Fibroblast of lung (primary cell): ENCODE measurements around the gene ETV2. TPM values are rescaled to one million over a fixed set of nuclear protein-coding genes. Genes with fewer than 3 reads are reported as not detected.

Source experiments
- DNase-seq, 2 donors: peaks; one replicate each; pipeline versions ENCODE4 v3.0.0 to v3.0.0-alpha.2; 2010; ENCODE audit warnings: low read depth in 2 of 2
- H2AFZ ChIP-seq: 2 replicates; pipeline ENCODE4 v1.5.1; 2012; ENCODE audit warnings: low read length, control low read depth, inconsistent platforms
- H3K27ac ChIP-seq: 2 replicates; pipeline ENCODE4 v1.5.1; 2011; ENCODE audit warnings: low read length, control low read depth; ENCODE audit not compliant: insufficient read depth
- H3K27me3 ChIP-seq: 2 replicates; pipeline ENCODE4 v1.5.1; 2011; ENCODE audit warnings: mild to moderate bottlenecking, low read length; ENCODE audit not compliant: control insufficient read depth, insufficient read depth
- H3K36me3 ChIP-seq: 2 replicates; pipeline ENCODE4 v1.5.1; 2011; ENCODE audit warnings: low read length; ENCODE audit not compliant: control insufficient read depth, insufficient read depth
- H3K4me1 ChIP-seq: 2 replicates; pipeline ENCODE4 v1.5.1; 2011; ENCODE audit warnings: low read length; ENCODE audit not compliant: control insufficient read depth, insufficient read depth; ENCODE audit errors: extremely low read depth
- H3K4me2 ChIP-seq: 2 replicates; pipeline ENCODE4 v1.5.1; 2011; ENCODE audit warnings: low read length, control low read depth; ENCODE audit not compliant: insufficient read depth; ENCODE audit errors: extremely low read depth
- H3K4me3 ChIP-seq, 4 experiments: fragments of 200-600 bp in 1 of 4; sonication (generic) in 1 of 4; replicated peaks in 1 of 4; 2 replicates each; pipeline ENCODE4 v1.5.1; 2011 to 2016; ENCODE audit warnings: low read length in 4 of 4, low read depth in 3 of 4, mild to moderate bottlenecking in 3 of 4, control low read depth in 2 of 4, inconsistent platforms in 1 of 4, mixed read lengths in 1 of 4; ENCODE audit not compliant: insufficient read depth in 1 of 4; ENCODE audit errors: control extremely low read depth in 1 of 4
- H3K79me2 ChIP-seq: 2 replicates; pipeline ENCODE4 v1.5.1; 2012; ENCODE audit warnings: mild to moderate bottlenecking, low read length, inconsistent platforms; ENCODE audit not compliant: control insufficient read depth, insufficient read depth
- H3K9ac ChIP-seq: 2 replicates; pipeline ENCODE4 v1.5.1; 2011; ENCODE audit warnings: mild to moderate bottlenecking, low read length, control low read depth; ENCODE audit not compliant: insufficient read depth
- H3K9me3 ChIP-seq: 2 replicates; pipeline ENCODE4 v1.5.1; 2012; ENCODE audit warnings: low read depth, low read length; ENCODE audit not compliant: control insufficient read depth, insufficient read depth
- H4K20me1 ChIP-seq: 2 replicates; pipeline ENCODE4 v1.5.1; 2011; ENCODE audit warnings: low read length; ENCODE audit not compliant: control insufficient read depth, insufficient read depth; ENCODE audit errors: extremely low read depth
- CTCF ChIP-seq, 2 donors: IDR thresholded peaks in 1 of 2; conservative IDR thresholded peaks in 1 of 2; 1 replicate in 1 of 2; 2 replicates in 1 of 2; pipeline ENCODE4 v1.5.1; 2011 to 2012; ENCODE audit warnings: low read length in 2 of 2, control low read depth in 1 of 2, inconsistent platforms in 1 of 2, low read depth in 1 of 2, mild to moderate bottlenecking in 1 of 2
- EZH2 ChIP-seq: IDR thresholded peaks from 2 replicates; pipeline ENCODE4 v1.5.1; 2012; ENCODE audit warnings: low read length, control low read depth, mild to moderate bottlenecking; ENCODE audit errors: missing control alignments
- polyA plus RNA-seq, 2 donors: library from polyadenylated mRNA; depleted of rRNA in 1 of 2; stranded (reverse) in 1 of 2; unstranded in 1 of 2; fragments of >200 nt; gene quantifications; 2 replicates each; pipeline ENCODE4 v1.2.1, GENCODE V29; 2011 to 2012; ENCODE audit warnings: missing spikeins in 1 of 2
- total RNA-seq: library from RNA; depleted of rRNA; stranded (reverse); fragments of >200 nt; gene quantifications from 2 replicates; pipeline ENCODE4 v1.2.1, GENCODE V29; 2014

ETV2 gene
- total and polyA plus RNA-seq, 2 donors (not counting 1 experiment from before 2014, with no cell fraction given), result 0.12 to 0.50 TPM

- Histone ChIP-seq H4K20me1 (no peaks in the 10 kb centered on the region), H3K36me3 (no peaks in the 10 kb centered on the region), H3K4me3 (peak overlapping the region; percentile 57 to 65 (median 58)), H3K27me3 (no peaks in the 10 kb centered on the region), H2AFZ (peak overlapping the region; percentile 89), H3K9ac (peak overlapping the region; percentile 43), H3K4me1 (peaks cover 4% of the 10 kb centered on the region), H3K9me3 (no peaks in the 10 kb centered on the region), H3K27ac (peak overlapping the region; percentile 71), H3K4me2 (peak overlapping the region; percentile 83), H3K79me2 (peaks cover 9% of the 10 kb centered on the region)
- TF ChIP-seq CTCF (conservative IDR thresholded peaks at IDR 0.05 in 1 of 2, IDR thresholded peaks at IDR 0.05 in 1 of 2; ENCODE audit: low read depth in 1 of 2, low read length in 2 of 2) (no peak), EZH2 (no peak)
- peak; percentile 91 to 92 for DNase-seq
Measured at GRCh38 chr19:35644206-35644986, 2.9 kb downstream of the ETV2 start.

GRCh38 chr19:35644987-35645679 is 3.6 kb downstream of the ETV2 start:
- DNase-seq, result peak; percentile 31 to 42
- Histone ChIP-seq H3K27ac (peak overlapping the region; percentile 58), H3K9ac (no peak overlapping the region), H3K36me3 (no peaks in the 10 kb centered on the region), H4K20me1 (no peaks in the 10 kb centered on the region), H3K4me1 (peaks cover 4% of the 10 kb centered on the region), H3K27me3 (no peaks in the 10 kb centered on the region), H2AFZ (peak overlapping the region; percentile 76), H3K4me3 (peak overlapping the region; percentile 39 to 63 (median 48)), H3K4me2 (peak overlapping the region; percentile 83), H3K79me2 (peaks cover 12% of the 10 kb centered on the region), H3K9me3 (no peaks in the 10 kb centered on the region)
- TF ChIP-seq EZH2 (no peak), CTCF (conservative IDR thresholded peaks at IDR 0.05 in 1 of 2, IDR thresholded peaks at IDR 0.05 in 1 of 2; ENCODE audit: low read depth in 1 of 2, low read length in 2 of 2) (no peak)

DNA sequence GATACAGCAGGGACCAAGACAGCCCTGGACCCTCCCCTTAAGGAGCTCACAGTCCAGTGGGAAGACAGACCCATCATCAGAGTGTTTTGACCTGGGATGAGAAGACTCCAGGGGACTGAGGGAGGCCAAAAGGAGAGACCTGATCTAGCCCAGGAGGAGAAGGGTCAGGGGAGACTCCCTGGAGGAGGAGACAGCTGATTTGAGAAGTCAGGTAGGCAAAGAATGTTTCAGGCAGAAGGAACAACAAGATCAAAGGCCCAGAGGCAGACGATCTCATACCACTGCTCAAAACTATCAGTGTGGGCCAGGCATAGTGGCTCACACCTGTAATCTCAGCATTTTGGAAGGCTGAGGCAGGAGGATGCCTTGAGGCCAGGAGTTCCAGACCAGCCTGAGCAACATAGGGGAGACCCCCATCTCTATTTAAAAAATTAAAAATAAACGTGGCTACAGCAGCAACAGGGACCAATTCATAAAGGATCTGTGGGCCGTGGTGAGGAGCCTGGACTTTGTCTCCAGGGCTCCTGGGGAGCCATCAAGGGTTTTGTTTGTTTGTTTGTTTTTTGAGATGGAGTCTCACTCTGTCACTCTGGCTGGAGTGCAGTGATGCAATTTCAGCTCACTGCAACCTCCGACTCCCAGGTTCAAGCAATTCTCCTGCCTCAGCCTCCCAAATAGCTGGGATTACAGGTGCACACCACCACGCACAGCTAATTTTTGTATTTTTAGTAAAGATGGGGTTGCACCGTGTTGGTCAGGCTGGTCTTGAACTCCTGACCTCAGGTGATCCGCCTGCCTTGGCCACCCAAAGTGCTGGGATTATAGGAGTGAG is 4.4 kb downstream of the ETV2 start:
- Histone ChIP-seq H3K27me3 (no peaks in the 10 kb centered on the region), H3K4me1 (peaks cover 4% of the 10 kb centered on the region), H3K4me2 (no peak overlapping the region), H3K79me2 (peaks cover 14% of the 10 kb centered on the region), H3K27ac (no peak overlapping the region), H3K9ac (no peak overlapping the region), H3K9me3 (no peaks in the 10 kb centered on the region), H2AFZ (peak overlapping the region; percentile 5), H3K36me3 (no peaks in the 10 kb centered on the region), H4K20me1 (no peaks in the 10 kb centered on the region), H3K4me3 (no peak overlapping the region)
- TF ChIP-seq CTCF (conservative IDR thresholded peaks at IDR 0.05 in 1 of 2, IDR thresholded peaks at IDR 0.05 in 1 of 2; ENCODE audit: low read depth in 1 of 2, low read length in 2 of 2) (no peak), EZH2 (no peak)
- no peak for DNase-seq
